ENCODE results near the gene SYNGR1. TPM values are rescaled to one million over a fixed set of nuclear protein-coding genes. Genes with fewer than 3 reads are reported as not detected.

The SYNGR1 gene
- total and polyA plus RNA-seq, 2 of the 8 experiments (the other 6 are each of a cell fraction or from before 2014, with no cell fraction given), result 32.5 to 84.7 TPM

GRCh38 chr22:39415506-39415905 is 65.7 kb downstream of the SYNGR1 start:
- Histone ChIP-seq H2AK5ac (ENCODE audit: low read depth, low read length) (no peak overlapping the region), H3K27ac (ENCODE audit: low read depth, low read length) (no peak overlapping the region), H3K4ac (replicated peaks; ENCODE audit: insufficient read length, low read depth, low read length) (no peak overlapping the region), H3K27me3 (replicated peaks in 1 of 4; ENCODE audit: control insufficient read depth in 3 of 4, extremely low read depth in 1 of 4, insufficient read depth in 3 of 4, low read length in 3 of 4) (no peaks in the 10 kb centered on the region), H2BK15ac (ENCODE audit: low read length) (no peak overlapping the region), H3K56ac (replicated peaks; ENCODE audit: insufficient read length, low read depth, low read length) (no peak overlapping the region), H2BK120ac (replicated peaks; ENCODE audit: low read depth, low read length) (no peak overlapping the region), H3K18ac (ENCODE audit: extremely low read depth, low read length) (no peak overlapping the region), H2AFZ (ENCODE audit: low read length) (no peak overlapping the region), H3K79me1 (ENCODE audit: low read depth, low read length) (no peaks in the 10 kb centered on the region), H3K14ac (ENCODE audit: insufficient read length) (no peak overlapping the region), H3K4me3 (ENCODE audit: extremely low read depth in 1 of 4, insufficient read depth in 2 of 4, low read depth in 3 of 4, low read length in 4 of 4) (no peak overlapping the region), H2BK5ac (ENCODE audit: low read depth, low read length) (no peak overlapping the region), H4K8ac (ENCODE audit: extremely low read depth, insufficient read depth, low read length) (no peak overlapping the region), H4K5ac (ENCODE audit: insufficient read length, low read depth, low read length) (no peak overlapping the region), H2BK12ac (ENCODE audit: low read depth, low read length) (no peak overlapping the region), H3K4me2 (ENCODE audit: insufficient read depth in 1 of 2, low read depth in 2 of 2, low read length in 2 of 2) (no peak overlapping the region), H4K91ac (replicated peaks; ENCODE audit: insufficient read length, low read length) (no peak overlapping the region), H3K9ac (replicated peaks in 1 of 4; ENCODE audit: extremely low read depth in 1 of 4, low read depth in 3 of 4, low read length in 3 of 4) (no peak overlapping the region), H2BK20ac (ENCODE audit: low read length) (no peak overlapping the region), H3K9me3 (ENCODE audit: insufficient read depth in 2 of 2, low read depth in 1 of 2, low read length in 1 of 2) (no peaks in the 10 kb centered on the region), H3K23ac (ENCODE audit: insufficient read length) (no peak overlapping the region), H4K20me1 (replicated peaks in 1 of 2; ENCODE audit: control insufficient read depth in 1 of 2, insufficient read depth in 2 of 2, low read length in 2 of 2) (peaks cover 0 to 2% of the 10 kb centered on the region in 2 experiments), H3K79me2 (ENCODE audit: control insufficient read depth in 1 of 2, insufficient read depth in 2 of 2, low read length in 2 of 2) (no peaks in the 10 kb centered on the region), H3K36me3 (ENCODE audit: control insufficient read depth in 2 of 4, insufficient read depth in 4 of 4, low read length in 3 of 4) (peaks cover 2 to 30% (median 11%) of the 10 kb centered on the region in 4 experiments; a peak in 6 of 8 replicates), H3K23me2 (ENCODE audit: low read depth, low read length) (no peaks in the 10 kb centered on the region), H3K4me1 (replicated peaks in 1 of 4; ENCODE audit: control insufficient read depth in 3 of 4, insufficient read depth in 4 of 4, low read length in 3 of 4) (no peaks in the 10 kb centered on the region)
- ChIA-PET POLR2A (ENCODE audit: partially characterized antibody) (interaction anchor here (1.2 to 1.8 kb wide), 2 partner anchors 11 to 96 kb away, joined by 4 to 5 read pairs; partner anchors contain the start of gene RPL3), CTCF (ENCODE audit: partially characterized antibody) (interaction anchor here (0.7 to 2.3 kb wide), 6 partner anchors 13 to 114 kb away, joined by 3 to 9 read pairs (median 4); no protein-coding TSS in a partner anchor)
- FAIRE-seq (no peak), DNase-seq (ENCODE audit: low read depth in 1 of 2, low spot score in 2 of 2) (no peak)
- 91% methylated on average over 16 of the region's 16 CpGs; no CpG with 5 or more reads in 1 of the 2 experiments for WGBS, 2 experiments (ENCODE audit: extremely low coverage in 1 of 2, insufficient coverage in 1 of 2, insufficient read length in 1 of 2, insufficient replicate concordance in 2 of 2, low coverage in 1 of 2, low lambda C conversion rate in 2 of 2, missing lambda C conversion rate in 1 of 2)
- TF ChIP-seq TBP (IDR thresholded peaks at IDR 0.05; ENCODE audit: low read depth, low read length) (no peak), POLR2A (IDR thresholded peaks at IDR 0.05; ENCODE audit: control extremely low read depth in 1 of 2, low read depth in 2 of 2, low read length in 2 of 2) (no peak), CEBPB (IDR thresholded peaks at IDR 0.05; ENCODE audit: low read depth, low read length) (no peak), CHD1 (IDR thresholded peaks at IDR 0.05; ENCODE audit: low read depth, low read length) (no peak), BACH1 (IDR thresholded peaks at IDR 0.05; ENCODE audit: low read length) (no peak), RNF2 (IDR thresholded peaks at IDR 0.05; ENCODE audit: borderline replicate concordance, low read depth, low read length, missing control alignments, poor library complexity, severe bottlenecking) (no peak), ZNF274 (IDR thresholded peaks at IDR 0.05; ENCODE audit: borderline replicate concordance, extremely low read depth, low read length) (no peak), RBBP5 (IDR thresholded peaks at IDR 0.05; ENCODE audit: borderline replicate concordance, low read depth, low read length) (no peak), YY1 (IDR thresholded peaks at IDR 0.05; ENCODE audit: low read depth, low read length) (no peak), RFX5 (IDR thresholded peaks at IDR 0.05; ENCODE audit: borderline replicate concordance, low read depth, low read length) (no peak), GTF2F1 (IDR thresholded peaks at IDR 0.05; ENCODE audit: borderline replicate concordance, low read depth, low read length) (no peak), SP4 (IDR thresholded peaks at IDR 0.05; ENCODE audit: low read length) (no peak)
